GM18907 (cell line): ENCODE results near the gene EEF2K.
"Not testable (repeated sequence)": the region's sequence is repeated elsewhere in the genome, so short reads cannot be mapped to it uniquely, and the experiment has no call there.

Experiments used
- ATAC-seq: cut with Tn5 transposase; IDR thresholded peaks from one replicate; pipeline ENCODE4 v1.9.1; 2021; ENCODE audit warnings: mild to moderate bottlenecking, moderate library complexity; ENCODE audit not compliant: unreplicated experiment

Gene EEF2K

GRCh38 chr16:22189473-22190080 lies 16.5 kb upstream of the EEF2K start:
- no peak for ATAC-seq

- ATAC-seq, result peak; percentile 66
Observed at GRCh38 chr16:22190081-22190775, 15.8 kb upstream of the EEF2K start.

GRCh38 chr16:22190776-22191531 lies 15.1 kb upstream of the EEF2K start:
- ATAC-seq, result peak; percentile 46

GRCh38 chr16:22191532-22192260 lies 14.4 kb upstream of the EEF2K start:
- ATAC-seq, result no peak

- peak; percentile 22 for ATAC-seq
Observed at GRCh38 chr16:22192261-22193062, 13.6 kb upstream of the EEF2K start.

- no peak for ATAC-seq
Observed at GRCh38 chr16:22193063-22193411, 13.0 kb upstream of the EEF2K start.

- ATAC-seq, result no peak
Observed at GRCh38 chr16:22194707-22195444, 11.2 kb upstream of the EEF2K start.

- no peak for ATAC-seq
Observed at GRCh38 chr16:22195445-22195694, 10.7 kb upstream of the EEF2K start.

- peak; percentile 33 for ATAC-seq
Observed at GRCh38 chr16:22195695-22196558, 10.2 kb upstream of the EEF2K start.

GRCh38 chr16:22196559-22197168 lies 9.4 kb upstream of the EEF2K start:
- not testable (repeated sequence) for ATAC-seq

GRCh38 chr16:22198547-22199293 lies 7.4 kb upstream of the EEF2K start:
- no peak for ATAC-seq

- no peak for ATAC-seq
Observed at GRCh38 chr16:22202261-22202637, 3.8 kb upstream of the EEF2K start.

- ATAC-seq, result no peak
Observed at GRCh38 chr16:22203091-22203490, 3.0 kb upstream of the EEF2K start.

- ATAC-seq, result no peak
Observed at GRCh38 chr16:22204091-22204655, 1.9 kb upstream of the EEF2K start.

GRCh38 chr16:22205577-22206012 lies 483 bp upstream of the EEF2K start:
- no peak for ATAC-seq

GRCh38 chr16:22206842-22207714 lies 1.0 kb downstream of the EEF2K start:
- peak; percentile 56 for ATAC-seq
